ENCODE measurements around the gene KNDC1. TPM values are rescaled to one million over a fixed set of nuclear protein-coding genes. Genes with fewer than 3 reads are reported as not detected.

KNDC1 gene
- total RNA-seq, 5 donors from 2014 or later (not counting 1 experiment from before 2014, with no cell fraction given): 0.09 to 1.2 (median 0.35) TPM

DNA sequence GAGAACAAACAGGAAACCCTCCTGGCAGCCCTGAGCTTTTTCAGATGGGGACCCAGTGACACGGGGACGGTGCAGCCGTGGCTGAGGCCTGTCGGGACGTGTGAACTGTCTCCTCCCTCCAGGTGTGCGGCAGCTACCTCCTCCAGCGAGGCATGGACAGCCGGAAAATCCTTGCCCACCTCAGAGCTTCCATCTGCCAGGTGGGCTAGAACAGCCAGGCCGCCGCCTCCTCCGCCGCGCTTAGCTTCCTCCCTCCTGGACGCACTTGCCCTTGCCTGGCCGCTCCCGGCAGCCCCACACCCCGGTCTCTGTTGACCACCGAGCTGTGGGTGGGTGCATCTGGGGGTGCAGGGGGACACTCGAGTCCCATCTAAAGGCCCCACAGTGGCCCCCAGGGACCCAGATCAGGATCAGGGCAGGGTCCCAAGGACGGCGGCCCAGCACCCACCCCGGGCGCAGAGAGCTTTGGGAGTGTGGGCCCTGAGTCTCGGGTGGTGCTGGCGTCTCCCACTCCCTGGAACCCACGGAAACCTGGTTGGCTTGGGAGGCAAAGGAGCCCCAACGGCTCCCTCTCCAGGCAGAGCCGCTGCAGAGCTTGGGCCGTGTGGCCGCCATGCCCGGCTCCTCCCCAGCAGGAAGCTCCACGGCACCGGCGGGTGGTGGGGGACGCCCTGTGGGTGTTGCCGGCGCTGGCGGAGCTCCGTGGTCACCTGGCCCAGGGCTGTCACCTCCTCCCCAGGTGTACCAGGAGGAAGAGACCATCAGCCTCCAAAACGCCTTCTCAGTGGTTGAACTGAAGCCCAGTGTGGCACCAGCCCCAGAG is 37.1 kb downstream of the KNDC1 start:
- POLR2A ChIA-PET: no interaction called here
- H3K4me1 ChIP-seq (ENCODE audit: control insufficient read depth in 1 of 2, extremely low read depth in 1 of 2, insufficient read depth in 2 of 2, low read length in 2 of 2): no peaks in the 10 kb centered on the region
- CTCF ChIA-PET: no interaction called here
- 80% methylated on average over 38 of the region's 40 CpGs for WGBS (ENCODE audit: insufficient coverage)
- DNase-seq: no peak
- H3K36me3 ChIP-seq (ENCODE audit: control insufficient read depth in 2 of 2, extremely low read depth in 1 of 2, insufficient read depth in 1 of 2, low read length in 1 of 2): no peaks in the 10 kb centered on the region
- H3K27me3 ChIP-seq (replicated peaks in 1 of 2; ENCODE audit: control insufficient read depth in 2 of 2, extremely low read depth in 1 of 2, insufficient read depth in 2 of 2, low read length in 1 of 2): peaks cover 0 to 8% of the 10 kb centered on the region in 2 experiments
- no peak overlapping the region for H3K4me3 Mint-ChIP-seq
- peaks cover 0 to 15% (median 5%) of the 10 kb centered on the region in 3 donors for H3K9me3 Mint-ChIP-seq
- no peaks in the 10 kb centered on the region for H3K36me3 Mint-ChIP-seq
- no peak overlapping the region for H3K27ac ChIP-seq (ENCODE audit: low read length)
- peaks cover 5 to 7% of the 10 kb centered on the region in 2 donors for H3K27me3 Mint-ChIP-seq
- ATAC-seq (replicated peaks in 1 of 4): no peak
- no peak overlapping the region for H3K27ac Mint-ChIP-seq
- no peaks in the 10 kb centered on the region for H3K9me3 ChIP-seq
- H3K4me1 Mint-ChIP-seq: no peaks in the 10 kb centered on the region
- no peak overlapping the region for H3K4me3 ChIP-seq (ENCODE audit: control insufficient read depth in 1 of 2, extremely low read depth in 1 of 2, low read length in 1 of 2)

DNA sequence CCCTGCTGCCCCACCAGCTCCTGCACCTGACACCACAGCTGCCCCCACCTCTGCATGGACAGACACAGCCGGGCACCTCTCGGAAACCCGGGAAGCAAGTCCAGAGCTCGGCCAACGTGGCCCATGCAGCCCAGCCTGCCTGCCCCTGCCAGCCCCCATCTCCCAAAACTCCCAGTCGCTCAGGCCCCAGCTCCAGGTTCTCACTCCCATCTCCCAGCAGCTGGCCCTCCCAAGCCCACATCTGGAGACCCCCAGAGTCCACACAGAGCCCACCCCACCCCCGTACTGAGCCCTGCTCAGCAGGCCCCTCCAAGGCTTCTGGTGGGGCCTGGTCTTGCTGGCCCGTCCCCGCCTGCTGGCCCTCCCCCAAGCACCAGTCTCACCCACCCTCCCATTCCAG is 37.8 kb downstream of the KNDC1 start:
- peaks cover 0 to 14% (median 5%) of the 10 kb centered on the region in 3 donors for H3K9me3 Mint-ChIP-seq
- DNase-seq (no peak), ATAC-seq (replicated peaks in 1 of 4) (no peak)
- ChIA-PET POLR2A (no interaction called here), CTCF (no interaction called here)
- no peak overlapping the region for H3K27ac Mint-ChIP-seq
- H3K9me3 ChIP-seq: no peaks in the 10 kb centered on the region
- H3K27me3 Mint-ChIP-seq: peaks cover 5 to 7% of the 10 kb centered on the region in 2 donors
- H3K4me3 ChIP-seq (ENCODE audit: control insufficient read depth in 1 of 2, extremely low read depth in 1 of 2, low read length in 1 of 2): no peak overlapping the region
- H3K27me3 ChIP-seq (replicated peaks in 1 of 2; ENCODE audit: control insufficient read depth in 2 of 2, extremely low read depth in 1 of 2, insufficient read depth in 2 of 2, low read length in 1 of 2): peaks cover 0 to 8% of the 10 kb centered on the region in 2 experiments
- no peaks in the 10 kb centered on the region for H3K4me1 ChIP-seq (ENCODE audit: control insufficient read depth in 1 of 2, extremely low read depth in 1 of 2, insufficient read depth in 2 of 2, low read length in 2 of 2)
- H3K4me1 Mint-ChIP-seq: no peaks in the 10 kb centered on the region
- no peaks in the 10 kb centered on the region for H3K36me3 ChIP-seq (ENCODE audit: control insufficient read depth in 2 of 2, extremely low read depth in 1 of 2, insufficient read depth in 1 of 2, low read length in 1 of 2)
- H3K36me3 Mint-ChIP-seq: no peaks in the 10 kb centered on the region
- H3K27ac ChIP-seq (ENCODE audit: low read length): no peak overlapping the region
- WGBS (ENCODE audit: insufficient coverage): 79% methylated on average over 5 of the region's 9 CpGs
- H3K4me3 Mint-ChIP-seq: no peak overlapping the region

DNA sequence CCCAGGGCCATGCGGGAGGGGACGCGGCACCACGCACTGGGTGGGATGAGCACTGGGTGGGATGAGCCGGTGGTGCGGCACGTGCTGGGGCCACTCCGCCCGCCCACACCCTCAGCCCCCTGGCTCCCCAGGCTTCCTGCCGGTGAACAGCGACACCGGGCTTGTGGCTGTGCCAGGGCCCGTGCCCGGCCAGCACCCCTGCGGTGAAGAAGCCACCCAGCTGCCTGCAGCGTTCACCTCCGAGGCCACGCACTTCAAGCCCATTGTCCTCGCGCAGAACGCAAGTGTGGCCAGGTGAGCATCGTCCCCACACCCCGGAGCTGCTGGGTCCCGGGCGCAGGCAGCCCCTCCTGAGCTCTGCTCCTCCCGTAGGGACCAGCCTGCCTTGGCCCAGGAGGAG is 38.2 kb downstream of the KNDC1 start:
- no peak for ATAC-seq (replicated peaks in 1 of 4)
- Mint-ChIP-seq H3K27me3 (peaks cover 5 to 7% of the 10 kb centered on the region in 2 donors), H3K4me3 (no peak overlapping the region), H3K9me3 (peaks cover 0 to 14% (median 5%) of the 10 kb centered on the region in 3 donors), H3K36me3 (no peaks in the 10 kb centered on the region), H3K4me1 (no peaks in the 10 kb centered on the region), H3K27ac (no peak overlapping the region)
- H3K4me3 ChIP-seq (ENCODE audit: control insufficient read depth in 1 of 2, extremely low read depth in 1 of 2, low read length in 1 of 2): no peak overlapping the region
- H3K9me3 ChIP-seq: no peaks in the 10 kb centered on the region
- peaks cover 0 to 8% of the 10 kb centered on the region in 2 experiments for H3K27me3 ChIP-seq (replicated peaks in 1 of 2; ENCODE audit: control insufficient read depth in 2 of 2, extremely low read depth in 1 of 2, insufficient read depth in 2 of 2, low read length in 1 of 2)
- 97% methylated on average over 21 of the region's 26 CpGs for WGBS (ENCODE audit: insufficient coverage)
- ChIA-PET POLR2A (no interaction called here), CTCF (no interaction called here)
- H3K36me3 ChIP-seq (ENCODE audit: control insufficient read depth in 2 of 2, extremely low read depth in 1 of 2, insufficient read depth in 1 of 2, low read length in 1 of 2): no peaks in the 10 kb centered on the region
- H3K4me1 ChIP-seq (ENCODE audit: control insufficient read depth in 1 of 2, extremely low read depth in 1 of 2, insufficient read depth in 2 of 2, low read length in 2 of 2): no peaks in the 10 kb centered on the region
- H3K27ac ChIP-seq (ENCODE audit: low read length): no peak overlapping the region
- no peak for DNase-seq

DNA sequence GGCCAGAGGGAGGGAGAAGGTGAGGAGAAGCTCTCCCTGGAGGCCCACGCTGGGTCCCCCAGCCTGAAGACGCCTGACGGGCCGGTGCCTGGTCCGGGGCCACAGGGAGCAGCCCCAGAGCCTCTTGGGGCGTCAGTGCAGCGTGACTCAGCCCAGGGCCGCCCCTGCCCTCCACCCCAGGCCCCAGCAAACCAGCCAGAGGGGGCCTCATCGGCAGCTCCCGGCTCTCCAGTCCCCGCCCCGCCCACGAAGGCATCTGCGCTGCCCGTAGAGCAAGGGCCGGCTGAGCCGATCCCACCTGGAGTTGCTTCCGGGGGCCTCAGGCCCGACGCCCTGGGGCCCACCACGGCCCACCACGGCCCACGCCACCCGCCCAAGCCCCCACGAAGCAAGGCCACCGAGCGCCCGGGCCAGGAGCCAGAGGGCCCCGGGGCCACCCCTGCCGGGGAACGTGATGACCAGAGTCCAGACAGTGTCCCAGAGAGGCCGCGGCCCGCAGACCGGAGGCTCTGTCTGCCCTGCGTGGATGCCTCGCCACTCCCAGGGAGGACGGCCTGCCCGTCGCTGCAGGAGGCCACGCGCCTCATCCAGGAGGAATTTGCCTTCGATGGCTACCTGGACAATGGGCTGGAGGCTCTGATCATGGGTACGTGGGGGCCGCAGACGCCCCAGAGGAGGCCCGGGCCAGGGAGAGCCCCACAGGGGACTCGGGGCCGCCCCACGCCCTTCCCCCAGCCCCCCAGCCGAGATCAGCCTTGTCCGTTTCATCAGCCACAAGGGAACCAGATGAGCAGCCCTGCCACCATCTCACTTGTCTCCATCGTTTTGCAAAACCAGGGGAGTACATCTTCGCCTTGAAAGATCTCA is 38.8 kb downstream of the KNDC1 start:
- Histone ChIP-seq H3K4me1 (ENCODE audit: control insufficient read depth in 1 of 2, extremely low read depth in 1 of 2, insufficient read depth in 2 of 2, low read length in 2 of 2) (no peaks in the 10 kb centered on the region), H3K36me3 (ENCODE audit: control insufficient read depth in 2 of 2, extremely low read depth in 1 of 2, insufficient read depth in 1 of 2, low read length in 1 of 2) (no peaks in the 10 kb centered on the region), H3K27me3 (replicated peaks in 1 of 2; ENCODE audit: control insufficient read depth in 2 of 2, extremely low read depth in 1 of 2, insufficient read depth in 2 of 2, low read length in 1 of 2) (peaks cover 0 to 8% of the 10 kb centered on the region in 2 experiments), H3K9me3 (no peaks in the 10 kb centered on the region), H3K27ac (ENCODE audit: low read length) (no peak overlapping the region), H3K4me3 (ENCODE audit: control insufficient read depth in 1 of 2, extremely low read depth in 1 of 2, low read length in 1 of 2) (no peak overlapping the region)
- Mint-ChIP-seq H3K4me3 (no peak overlapping the region), H3K27ac (no peak overlapping the region), H3K27me3 (peaks cover 5 to 6% of the 10 kb centered on the region in 2 donors), H3K4me1 (no peaks in the 10 kb centered on the region), H3K9me3 (peaks cover 0 to 8% (median 1%) of the 10 kb centered on the region in 3 donors), H3K36me3 (no peaks in the 10 kb centered on the region)
- ATAC-seq (replicated peaks in 1 of 4): no peak
- no peak for DNase-seq
- CTCF ChIA-PET: no interaction called here
- POLR2A ChIA-PET: no interaction called here
- 85% methylated on average over 47 of the region's 54 CpGs for WGBS (ENCODE audit: insufficient coverage)

DNA sequence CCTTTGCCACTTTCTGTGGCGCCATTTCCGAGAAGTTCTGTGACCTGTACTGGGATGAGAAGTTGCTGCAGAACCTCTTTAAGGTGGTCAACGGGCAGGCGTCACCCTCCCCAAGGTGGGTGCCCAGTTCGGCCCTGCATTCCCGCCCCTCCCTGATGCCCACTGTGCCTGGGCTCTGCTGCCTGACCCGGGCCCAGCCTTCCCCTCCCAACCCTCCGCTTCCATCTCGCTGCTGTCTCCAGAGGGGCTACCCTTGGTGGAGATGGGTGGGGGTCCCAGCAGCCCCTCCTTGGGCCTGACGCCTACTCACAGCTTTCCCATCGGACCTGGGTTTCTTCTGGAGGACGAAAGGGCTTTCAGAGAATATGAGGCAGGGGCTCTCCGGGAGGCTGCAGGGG is 39.5 kb downstream of the KNDC1 start:
- WGBS (ENCODE audit: insufficient coverage): 78% methylated on average over 11 of the region's 13 CpGs
- Histone ChIP-seq H3K27ac (ENCODE audit: low read length) (no peak overlapping the region), H3K4me1 (ENCODE audit: control insufficient read depth in 1 of 2, extremely low read depth in 1 of 2, insufficient read depth in 2 of 2, low read length in 2 of 2) (no peaks in the 10 kb centered on the region), H3K36me3 (ENCODE audit: control insufficient read depth in 2 of 2, extremely low read depth in 1 of 2, insufficient read depth in 1 of 2, low read length in 1 of 2) (no peaks in the 10 kb centered on the region), H3K27me3 (replicated peaks in 1 of 2; ENCODE audit: control insufficient read depth in 2 of 2, extremely low read depth in 1 of 2, insufficient read depth in 2 of 2, low read length in 1 of 2) (peaks cover 0 to 8% of the 10 kb centered on the region in 2 experiments), H3K4me3 (ENCODE audit: control insufficient read depth in 1 of 2, extremely low read depth in 1 of 2, low read length in 1 of 2) (no peak overlapping the region), H3K9me3 (no peaks in the 10 kb centered on the region)
- Mint-ChIP-seq H3K27ac (no peak overlapping the region), H3K4me3 (no peak overlapping the region), H3K36me3 (no peaks in the 10 kb centered on the region), H3K9me3 (peaks cover 0 to 5% (median 0%) of the 10 kb centered on the region in 3 donors), H3K4me1 (no peaks in the 10 kb centered on the region), H3K27me3 (peaks cover 4 to 6% of the 10 kb centered on the region in 2 donors)
- no peak for DNase-seq
- no peak for ATAC-seq (replicated peaks in 1 of 4)
- ChIA-PET POLR2A (no interaction called here), CTCF (no interaction called here)

DNA sequence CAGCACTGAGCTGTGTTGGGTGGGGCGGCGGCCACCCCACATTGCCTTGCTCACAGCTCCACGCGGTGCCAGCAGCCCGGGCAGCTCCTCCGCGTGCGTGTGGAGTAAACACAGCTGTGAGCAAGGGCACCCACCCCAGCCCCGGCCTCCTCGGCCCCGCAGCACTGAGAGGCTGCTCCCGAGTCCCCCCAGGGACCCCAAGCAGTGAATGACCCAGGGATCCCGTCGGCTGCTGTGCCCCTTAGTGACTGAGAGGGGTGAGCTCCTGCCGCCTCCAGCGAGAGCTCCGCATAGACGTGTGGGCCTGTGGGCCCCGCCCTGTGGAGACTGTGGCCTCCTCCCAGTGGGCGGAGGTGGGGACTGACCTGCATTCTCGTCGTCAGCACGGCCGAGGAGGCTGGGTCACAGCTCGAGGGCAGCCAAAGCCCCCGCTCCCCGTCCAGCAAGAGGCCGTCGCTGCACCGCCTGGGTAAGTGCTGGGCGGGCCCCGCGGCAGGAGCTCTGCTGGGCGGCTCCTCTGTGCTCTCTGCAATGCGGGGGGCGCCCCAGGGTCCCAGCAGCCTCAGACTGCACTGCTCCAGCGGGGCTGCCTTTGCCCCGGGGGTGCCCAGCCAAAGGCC is 40.1 kb downstream of the KNDC1 start:
- ChIA-PET POLR2A (no interaction called here), CTCF (no interaction called here)
- no peaks in the 10 kb centered on the region for H3K4me1 Mint-ChIP-seq
- H3K27ac ChIP-seq (ENCODE audit: low read length): no peak overlapping the region
- H3K9me3 Mint-ChIP-seq: no peaks in the 10 kb centered on the region
- H3K4me3 Mint-ChIP-seq: no peak overlapping the region
- no peaks in the 10 kb centered on the region for H3K36me3 Mint-ChIP-seq
- no peaks in the 10 kb centered on the region for H3K9me3 ChIP-seq
- DNase-seq (no peak), ATAC-seq (replicated peaks in 1 of 4) (no peak)
- peaks cover 0 to 8% of the 10 kb centered on the region in 2 experiments for H3K27me3 ChIP-seq (replicated peaks in 1 of 2; ENCODE audit: control insufficient read depth in 2 of 2, extremely low read depth in 1 of 2, insufficient read depth in 2 of 2, low read length in 1 of 2)
- H3K36me3 ChIP-seq (ENCODE audit: control insufficient read depth in 2 of 2, extremely low read depth in 1 of 2, insufficient read depth in 1 of 2, low read length in 1 of 2): no peaks in the 10 kb centered on the region
- WGBS (ENCODE audit: insufficient coverage): 74% methylated on average over 35 of the region's 38 CpGs
- H3K4me3 ChIP-seq (ENCODE audit: control insufficient read depth in 1 of 2, extremely low read depth in 1 of 2, low read length in 1 of 2): no peak overlapping the region
- H3K27ac Mint-ChIP-seq: no peak overlapping the region
- H3K27me3 Mint-ChIP-seq: peaks cover 4 to 6% of the 10 kb centered on the region in 2 donors
- H3K4me1 ChIP-seq (ENCODE audit: control insufficient read depth in 1 of 2, extremely low read depth in 1 of 2, insufficient read depth in 2 of 2, low read length in 2 of 2): no peaks in the 10 kb centered on the region
